ENCODE data around the gene SF3A1.

Gene SF3A1

GRCh38 chr22:30361916-30362650 lies 5.4 kb upstream of the SF3A1 start:
- no peak overlapping the region for H3K4me3 ChIP-seq (ENCODE audit: low read depth, low read length)
- DNase-seq (ENCODE audit: low read depth): no peak
- TF ChIP-seq CTCF (IDR thresholded peaks at IDR 0.05; ENCODE audit: control insufficient read depth, extremely low read depth, insufficient read depth): no peak

- no peak for TF ChIP-seq CTCF (IDR thresholded peaks at IDR 0.05; ENCODE audit: control insufficient read depth, extremely low read depth, insufficient read depth)
- DNase-seq (ENCODE audit: low read depth): no peak
- H3K4me3 ChIP-seq (ENCODE audit: low read depth, low read length): no peak overlapping the region
Measured at GRCh38 chr22:30358541-30358940, 1.8 kb upstream of the SF3A1 start.

GRCh38 chr22:30357650-30358215 lies 1.0 kb upstream of the SF3A1 start:
- peak overlapping the region; percentile 76 for H3K4me3 ChIP-seq (ENCODE audit: low read depth, low read length)
- no peak for TF ChIP-seq CTCF (IDR thresholded peaks at IDR 0.05; ENCODE audit: control insufficient read depth, extremely low read depth, insufficient read depth)
- DNase-seq (ENCODE audit: low read depth): no peak

GRCh38 chr22:30357236-30357570 lies 509 bp upstream of the SF3A1 start:
- DNase-seq (ENCODE audit: low read depth): no peak
- peak overlapping the region; percentile 76 for H3K4me3 ChIP-seq (ENCODE audit: low read depth, low read length)
- no peak for TF ChIP-seq CTCF (IDR thresholded peaks at IDR 0.05; ENCODE audit: control insufficient read depth, extremely low read depth, insufficient read depth)

- no peak for TF ChIP-seq CTCF (IDR thresholded peaks at IDR 0.05; ENCODE audit: control insufficient read depth, extremely low read depth, insufficient read depth)
- DNase-seq (ENCODE audit: low read depth): no peak
- no peak overlapping the region for H3K4me3 ChIP-seq (ENCODE audit: low read depth, low read length)
Measured at GRCh38 chr22:30354644-30355043, 2.0 kb downstream of the SF3A1 start.

GRCh38 chr22:30351226-30351625 lies 5.5 kb downstream of the SF3A1 start:
- no peak overlapping the region for H3K4me3 ChIP-seq (ENCODE audit: low read depth, low read length)
- DNase-seq (ENCODE audit: low read depth): no peak

More at GRCh38 chr22:30351226-30351625, 5.5 kb downstream of the SF3A1 start:
- no peak for TF ChIP-seq CTCF (IDR thresholded peaks at IDR 0.05; ENCODE audit: control insufficient read depth, extremely low read depth, insufficient read depth)

Data from LNCaP clone FGC (cell line).